Fibroblast of pulmonary artery (primary cell): ENCODE measurements around the gene SAMD10.

Experiments used
- DNase-seq: peaks from one replicate; pipeline ENCODE4 v3.0.0-alpha.2; 2010; ENCODE audit warnings: low read depth
- H3K4me3 ChIP-seq: replicated peaks from 2 replicates; pipeline ENCODE4 v1.5.1; 2011; ENCODE audit warnings: low read depth, mild to moderate bottlenecking, control low read depth, low read length, moderate library complexity
- CTCF ChIP-seq: IDR thresholded peaks from 2 replicates; pipeline ENCODE4 v1.5.1; 2011; ENCODE audit warnings: mild to moderate bottlenecking, control low read depth, low read length, inconsistent platforms; ENCODE audit errors: missing control alignments

The SAMD10 gene

DNA sequence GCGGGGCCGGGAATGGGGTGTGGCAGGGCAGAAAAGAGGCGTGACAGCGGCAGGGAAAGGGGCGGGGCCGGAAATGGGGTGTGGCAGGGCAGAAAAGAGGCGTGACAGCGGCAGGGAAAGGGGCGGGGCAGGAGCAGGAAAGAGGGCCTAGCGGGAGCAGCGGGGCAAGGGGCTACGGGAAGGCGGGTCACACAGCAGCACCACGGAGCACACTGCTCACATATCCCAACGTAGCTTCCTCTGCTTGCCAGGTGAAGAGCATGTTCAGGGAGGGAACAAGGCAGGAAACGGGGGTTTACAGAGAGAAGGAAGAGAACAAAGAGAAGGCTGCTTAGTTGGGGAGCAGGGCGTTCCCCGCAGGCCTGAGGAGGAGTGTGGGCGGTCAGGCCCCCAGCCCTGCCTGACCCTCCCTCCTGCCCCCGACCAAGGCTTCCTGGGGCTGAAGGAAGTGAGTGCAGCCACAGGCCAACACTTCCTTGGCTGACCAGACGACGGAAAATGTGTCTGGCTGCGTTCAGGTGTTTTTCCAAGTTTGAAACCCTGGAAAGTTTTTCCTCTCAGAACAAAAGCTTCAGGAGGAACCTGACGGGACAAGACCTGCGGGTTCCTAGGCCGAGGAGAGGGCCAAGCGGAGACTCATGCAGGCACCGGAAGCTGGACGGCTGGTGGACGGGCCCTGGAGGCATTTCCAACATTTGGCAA lies 37.0 kb downstream of the SAMD10 start:
- TF ChIP-seq CTCF, result no peak
- H3K4me3 ChIP-seq, result no peak overlapping the region
- DNase-seq, result no peak

DNA sequence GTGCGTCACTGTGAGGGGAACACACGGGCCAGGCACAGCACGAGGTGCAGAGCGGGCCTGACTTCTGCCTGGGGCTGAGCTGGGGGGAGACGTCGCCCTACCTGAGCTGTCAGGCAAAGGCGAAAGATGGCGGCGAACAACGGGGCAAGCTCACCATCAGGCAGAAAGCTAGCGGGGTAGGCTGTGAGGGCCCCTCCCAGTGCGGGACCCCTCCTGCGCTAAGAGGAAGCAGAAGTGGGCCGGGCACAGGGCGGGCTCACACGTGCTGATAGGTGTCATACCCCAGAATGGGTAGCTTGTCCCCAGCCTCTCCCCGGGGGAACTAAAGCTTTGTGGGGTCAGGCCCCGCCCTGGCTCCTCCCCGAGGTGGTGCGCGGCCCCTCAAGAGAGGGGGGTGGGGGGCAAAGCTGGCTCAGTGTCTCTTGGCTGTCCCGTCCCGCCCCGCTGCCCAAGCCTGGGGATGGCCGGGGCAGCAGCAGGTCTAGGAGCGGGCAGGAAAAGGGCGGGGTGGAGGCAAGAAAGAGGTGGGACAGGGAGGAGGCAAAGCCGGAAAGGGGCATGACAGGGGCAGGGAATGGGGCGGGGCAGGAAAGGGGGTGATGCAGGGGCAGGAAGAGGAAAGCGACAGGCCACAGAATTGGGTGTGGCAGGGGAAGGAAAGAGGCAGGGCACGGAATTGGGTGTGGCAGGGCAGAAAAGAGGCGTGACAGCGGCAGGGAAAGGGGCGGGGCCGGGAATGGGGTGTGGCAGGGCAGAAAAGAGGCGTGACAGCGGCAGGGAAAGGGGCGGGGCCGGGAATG lies 38.0 kb downstream of the SAMD10 start:
- no peak overlapping the region for H3K4me3 ChIP-seq
- no peak for DNase-seq
- TF ChIP-seq CTCF, result no peak

DNA sequence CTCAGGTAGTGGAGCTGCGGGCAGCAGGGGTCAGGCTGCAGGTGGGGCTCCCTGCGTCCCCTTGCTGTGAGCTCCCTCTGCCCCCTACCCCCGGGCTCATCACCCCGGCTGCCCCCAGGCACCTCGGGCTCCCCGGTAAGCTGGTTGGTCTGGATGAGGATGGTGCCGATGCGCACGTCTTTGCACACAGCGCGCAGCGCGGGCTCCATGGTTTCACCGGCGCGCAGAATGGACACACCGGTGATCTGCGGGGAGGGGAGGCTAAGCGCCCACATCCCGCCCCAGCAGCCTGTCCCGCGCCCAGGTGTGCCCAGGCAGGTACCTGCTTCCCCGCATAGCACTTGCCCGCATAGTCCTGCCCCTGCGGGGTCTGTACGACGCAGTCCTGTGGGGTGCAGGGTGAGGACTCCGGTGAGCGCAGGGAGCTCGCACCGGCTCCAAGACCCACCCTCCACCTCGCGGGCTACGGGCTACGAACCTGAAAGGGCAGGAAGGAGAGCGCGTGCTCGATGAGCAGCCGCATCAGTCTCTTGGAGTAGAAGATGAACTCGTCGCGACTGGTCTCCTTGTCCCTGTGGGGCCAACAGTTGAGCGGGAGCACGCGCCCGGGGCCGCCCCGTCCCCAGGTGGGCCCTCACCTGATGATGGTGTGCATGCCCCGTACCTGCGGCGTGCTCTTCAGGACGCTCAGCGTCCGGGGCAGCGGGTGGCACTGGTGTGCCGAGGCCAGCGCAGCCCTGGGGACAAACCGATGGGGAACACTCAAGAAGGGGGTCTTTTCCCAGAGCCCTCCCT lies 38.8 kb downstream of the SAMD10 start:
- no peak for DNase-seq
- TF ChIP-seq CTCF, result no peak
- no peak overlapping the region for H3K4me3 ChIP-seq

GRCh38 chr20:63940071-63940471 lies 39.4 kb downstream of the SAMD10 start:
- TF ChIP-seq CTCF, result no peak
- DNase-seq, result no peak
- no peak overlapping the region for H3K4me3 ChIP-seq

GRCh38 chr20:63939061-63939935 lies 40.1 kb downstream of the SAMD10 start:
- no peak for TF ChIP-seq CTCF
- H3K4me3 ChIP-seq, result no peak overlapping the region

DNA sequence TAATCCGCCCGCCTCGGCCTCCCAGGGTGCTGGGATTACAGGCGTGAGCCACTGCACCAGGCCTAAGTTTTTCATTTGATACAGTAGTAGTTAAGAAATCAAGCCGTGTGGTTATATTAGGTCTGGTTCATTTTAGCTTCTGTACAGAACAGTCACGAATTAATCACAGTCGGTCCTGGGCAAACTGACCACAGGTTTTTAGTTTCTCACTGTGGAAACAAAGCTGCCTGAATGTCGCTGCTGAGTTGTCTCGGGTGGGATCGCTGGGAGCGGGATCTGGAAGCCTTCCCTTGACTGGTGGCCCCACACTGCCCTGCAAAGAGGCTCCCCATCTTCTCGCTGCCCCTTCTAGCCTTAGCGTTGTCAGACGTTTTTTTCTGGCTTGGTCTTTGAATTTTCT lies 41.8 kb downstream of the SAMD10 start:
- DNase-seq, result no peak
- no peak overlapping the region for H3K4me3 ChIP-seq
- no peak for TF ChIP-seq CTCF

More at GRCh38 chr20:63939061-63939935, 40.1 kb downstream of the SAMD10 start:
- no peak for DNase-seq
